ENCODE measurements around the gene PSENEN.

PSENEN gene

GRCh38 chr19:35746531-35746930, 1.1 kb downstream of the PSENEN start:
- no peak for TF ChIP-seq CTCF (IDR thresholded peaks at IDR 0.05; ENCODE audit: insufficient read depth, low read depth, low read length, missing control alignments)
- H3K4me3 ChIP-seq (ENCODE audit: low read length), result peak overlapping the region; percentile 92

GRCh38 chr19:35748106-35749020, 2.9 kb downstream of the PSENEN start, which contains the start of gene LIN37:
TSS of gene LIN37 (plus strand) at chr19:35748576. CDS start at chr19:35748725, 149 bp downstream.
- H3K4me3 ChIP-seq (ENCODE audit: low read length), result peak within 1 kb of the TSS; percentile 99
- peak; percentile 99 for DNase-seq (ENCODE audit: low read depth)
- TF ChIP-seq CTCF (IDR thresholded peaks at IDR 0.05; ENCODE audit: insufficient read depth, low read depth, low read length, missing control alignments), result no peak

More at GRCh38 chr19:35746531-35746930, 1.1 kb downstream of the PSENEN start:
- no peak for DNase-seq (ENCODE audit: low read depth)

DNA sequence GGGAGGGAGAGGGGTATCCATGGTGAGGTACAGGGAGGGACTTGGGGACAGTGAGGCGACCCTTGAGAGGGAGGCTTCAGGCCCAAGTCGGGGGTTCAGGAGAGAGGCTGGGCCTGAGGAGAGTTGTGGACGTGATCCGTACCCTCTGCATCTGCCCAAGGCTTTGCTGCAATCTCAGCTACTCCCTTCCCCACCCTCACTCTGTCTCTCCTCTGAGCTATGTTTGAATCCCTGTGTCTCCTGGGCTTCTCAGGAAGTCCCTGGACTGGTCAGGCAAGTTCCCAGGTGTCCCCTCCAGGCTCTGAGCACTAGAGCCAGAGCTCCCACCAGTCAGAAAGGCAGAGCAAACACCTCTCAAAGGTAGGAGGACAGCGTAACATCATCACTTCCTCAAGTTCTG, 4.7 kb downstream of the PSENEN start:
- peak; percentile 22 for DNase-seq (ENCODE audit: low read depth)
- no peak overlapping the region for H3K4me3 ChIP-seq (ENCODE audit: low read length)
- TF ChIP-seq CTCF (IDR thresholded peaks at IDR 0.05; ENCODE audit: insufficient read depth, low read depth, low read length, missing control alignments), result no peak

- DNase-seq (ENCODE audit: low read depth), result no peak
- no peak for TF ChIP-seq CTCF (IDR thresholded peaks at IDR 0.05; ENCODE audit: insufficient read depth, low read depth, low read length, missing control alignments)
- no peak overlapping the region for H3K4me3 ChIP-seq (ENCODE audit: low read length)
Measured at GRCh38 chr19:35751839-35752745, 6.6 kb downstream of the PSENEN start.

DNA sequence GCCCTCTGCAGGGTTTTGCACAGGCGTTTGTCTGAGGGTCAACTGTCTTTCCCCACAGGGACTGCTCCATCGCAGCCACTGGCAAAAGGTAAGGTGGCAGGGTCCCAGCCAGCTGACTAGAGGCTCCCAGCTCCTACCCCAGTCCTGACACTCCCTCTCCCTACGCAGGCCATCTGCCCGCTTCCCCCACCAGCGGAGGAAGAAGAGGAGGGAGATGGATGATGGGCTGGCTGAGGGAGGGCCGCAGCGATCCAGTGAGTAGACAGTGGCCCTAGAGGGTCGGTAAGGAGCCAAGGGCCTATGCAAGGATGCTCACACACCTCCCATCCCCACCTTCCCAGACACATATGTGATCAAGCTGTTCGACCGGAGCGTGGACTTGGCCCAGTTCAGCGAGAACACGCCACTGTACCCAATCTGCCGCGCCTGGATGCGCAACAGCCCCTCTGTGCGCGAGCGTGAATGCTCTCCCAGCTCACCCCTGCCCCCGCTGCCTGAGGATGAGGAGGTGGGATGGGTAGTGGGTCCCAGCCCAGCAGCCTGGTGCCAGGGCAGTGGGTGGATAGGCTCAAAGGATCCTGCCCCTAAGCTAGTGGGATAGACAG, 7.4 kb downstream of the PSENEN start:
- DNase-seq (ENCODE audit: low read depth), result no peak
- TF ChIP-seq CTCF (IDR thresholded peaks at IDR 0.05; ENCODE audit: insufficient read depth, low read depth, low read length, missing control alignments), result no peak
- H3K4me3 ChIP-seq (ENCODE audit: low read length), result no peak overlapping the region

- TF ChIP-seq CTCF (IDR thresholded peaks at IDR 0.05; ENCODE audit: insufficient read depth, low read depth, low read length, missing control alignments), result no peak
- H3K4me3 ChIP-seq (ENCODE audit: low read length), result no peak overlapping the region
- DNase-seq (ENCODE audit: low read depth), result no peak
Measured at GRCh38 chr19:35753634-35754369, 8.4 kb downstream of the PSENEN start.

Data from epithelial cell of esophagus (primary cell).